H9 (cell line): Measurements from ENCODE around the gene LOXL1. TPM values are rescaled to one million over a fixed set of nuclear protein-coding genes. Genes with fewer than 3 reads are reported as not detected.

ENCODE experiments used
- DNase-seq: peaks from one replicate; pipeline ENCODE4 v3.0.0-alpha.2; 2017
- H2AFZ ChIP-seq: one replicate; pipeline ENCODE4 v1.6.1; 2013; ENCODE audit warnings: mild to moderate bottlenecking, low read length, control low read depth, moderate library complexity
- H2AK5ac ChIP-seq: 2 replicates; pipeline ENCODE4 v1.6.1; 2013; ENCODE audit warnings: low read length, control low read depth, mixed read lengths; ENCODE audit not compliant: insufficient read length
- H2BK120ac ChIP-seq: one replicate; pipeline ENCODE4 v1.6.1; 2013; ENCODE audit warnings: low read depth, mild to moderate bottlenecking, low read length, control low read depth, inconsistent platforms; ENCODE audit not compliant: poor library complexity, severe bottlenecking
- H2BK12ac ChIP-seq: 2 replicates; pipeline ENCODE4 v1.6.1; 2013; ENCODE audit warnings: low read length, control low read depth, mixed read lengths, low read depth; ENCODE audit not compliant: insufficient read length
- H2BK15ac ChIP-seq: 2 replicates; pipeline ENCODE4 v1.6.1; 2013; ENCODE audit warnings: low read depth, low read length, control low read depth
- H2BK20ac ChIP-seq: one replicate; pipeline ENCODE4 v1.6.1; 2013; ENCODE audit warnings: low read depth, mild to moderate bottlenecking, low read length, control low read depth, inconsistent platforms; ENCODE audit not compliant: poor library complexity, severe bottlenecking
- H2BK5ac ChIP-seq: 2 replicates; pipeline ENCODE4 v1.6.1; 2013; ENCODE audit warnings: low read length, control low read depth, mixed read lengths; ENCODE audit not compliant: insufficient read length
- H3K14ac ChIP-seq: 2 replicates; pipeline ENCODE4 v1.6.1; 2013; ENCODE audit warnings: low read length, control low read depth; ENCODE audit not compliant: insufficient read depth
- H3K18ac ChIP-seq: 2 replicates; pipeline ENCODE4 v1.6.1; 2013; ENCODE audit warnings: low read depth, mild to moderate bottlenecking, mixed read lengths, low read length, control low read depth; ENCODE audit not compliant: insufficient read length
- H3K23ac ChIP-seq: 2 replicates; pipeline ENCODE4 v1.6.1; 2013; ENCODE audit warnings: low read length, control low read depth, mixed read lengths, low read depth; ENCODE audit not compliant: insufficient read length
- H3K23me2 ChIP-seq: 2 replicates; pipeline ENCODE4 v1.6.1; 2013; ENCODE audit warnings: low read depth, mild to moderate bottlenecking, mixed read lengths, low read length, control low read depth; ENCODE audit not compliant: insufficient read length, poor library complexity, severe bottlenecking
- H3K27ac ChIP-seq: 2 replicates; pipeline ENCODE4 v1.5.1; 2013; ENCODE audit warnings: low read length, control low read depth, mixed read lengths, low read depth; ENCODE audit not compliant: insufficient read length
- H3K27me3 ChIP-seq: 2 replicates; pipeline ENCODE4 v1.6.1; 2013; ENCODE audit warnings: low read length, control low read depth, inconsistent platforms; ENCODE audit not compliant: insufficient read depth
- H3K4ac ChIP-seq: 2 replicates; pipeline ENCODE4 v1.6.1; 2013; ENCODE audit warnings: low read depth, mild to moderate bottlenecking, control low read depth, inconsistent platforms, low read length, moderate library complexity
- H3K4me1 ChIP-seq: 2 replicates; pipeline ENCODE4 v1.6.1; 2013; ENCODE audit warnings: low read length, control low read depth, inconsistent platforms; ENCODE audit not compliant: insufficient read depth
- H3K4me2 ChIP-seq: 2 replicates; pipeline ENCODE4 v1.6.1; 2013; ENCODE audit warnings: low read length, control low read depth, mixed read lengths; ENCODE audit not compliant: insufficient read length, insufficient read depth
- H3K56ac ChIP-seq: 2 replicates; pipeline ENCODE4 v1.6.1; 2013; ENCODE audit warnings: low read depth, mild to moderate bottlenecking, mixed read lengths, low read length, control low read depth; ENCODE audit not compliant: insufficient read length
- H3K79me1 ChIP-seq: 2 replicates; pipeline ENCODE4 v1.6.1; 2013; ENCODE audit warnings: low read depth, mild to moderate bottlenecking, moderate library complexity, low read length, control low read depth, inconsistent platforms; ENCODE audit not compliant: insufficient read depth, poor library complexity, severe bottlenecking
- H3K79me2 ChIP-seq: 2 replicates; pipeline ENCODE4 v1.6.1; 2013; ENCODE audit warnings: low read length, control low read depth, inconsistent platforms; ENCODE audit not compliant: insufficient read depth
- H3K9ac ChIP-seq: 2 replicates; pipeline ENCODE4 v1.6.1; 2013; ENCODE audit warnings: low read length, control low read depth, mixed read lengths; ENCODE audit not compliant: insufficient read length; ENCODE audit errors: extremely low read depth
- H3K9me3 ChIP-seq: one replicate; pipeline ENCODE4 v1.6.1; 2013; ENCODE audit warnings: low read depth, low read length, inconsistent platforms; ENCODE audit not compliant: control insufficient read depth
- H3T11ph ChIP-seq: one replicate; pipeline ENCODE4 v1.6.1; 2013; ENCODE audit warnings: mild to moderate bottlenecking, low read length, control low read depth, inconsistent platforms
- H4K20me1 ChIP-seq: one replicate; pipeline ENCODE4 v1.6.1; 2013; ENCODE audit not compliant: control insufficient read depth, insufficient read length, insufficient read depth
- H4K5ac ChIP-seq: 2 replicates; pipeline ENCODE4 v1.6.1; 2013; ENCODE audit warnings: low read depth, mild to moderate bottlenecking, mixed read lengths, low read length, control low read depth; ENCODE audit not compliant: insufficient read length
- H4K8ac ChIP-seq: replicated peaks from 2 replicates; pipeline ENCODE4 v1.6.1; 2013; ENCODE audit warnings: low read length, control low read depth, mixed read lengths, low read depth; ENCODE audit not compliant: insufficient read length
- H4K91ac ChIP-seq: 2 replicates; pipeline ENCODE4 v1.6.1; 2013; ENCODE audit warnings: low read depth, mild to moderate bottlenecking, moderate library complexity, mixed read lengths, low read length, control low read depth; ENCODE audit not compliant: insufficient read length
- H3K27ac Mint-ChIP-seq, 3 experiments: 2 replicates in 2 of 3; 3 replicates in 1 of 3; pipeline ENCODE4 v1.8.0; 2020 to 2021; ENCODE audit warnings: mixed read lengths in 3 of 3, mild to moderate bottlenecking in 1 of 3, moderate library complexity in 1 of 3
- H3K27me3 Mint-ChIP-seq: 2 replicates; pipeline ENCODE4 v1.8.0; 2021; ENCODE audit warnings: low read depth, mild to moderate bottlenecking, moderate library complexity, mixed read lengths
- H3K36me3 Mint-ChIP-seq, 3 experiments: 2 replicates in 2 of 3; 3 replicates in 1 of 3; pipeline ENCODE4 v1.8.0; 2020 to 2021; ENCODE audit warnings: low read depth in 3 of 3, mixed read lengths in 3 of 3; ENCODE audit not compliant: insufficient read depth in 1 of 3
- H3K4me1 Mint-ChIP-seq, 2 experiments: 2 replicates each; pipeline ENCODE4 v1.8.0; 2020; ENCODE audit warnings: mixed read lengths in 2 of 2
- H3K4me3 Mint-ChIP-seq, 2 experiments: 2 replicates in 1 of 2; 3 replicates in 1 of 2; pipeline ENCODE4 v1.8.0; 2020 to 2021; ENCODE audit warnings: mild to moderate bottlenecking in 2 of 2, mixed read lengths in 2 of 2, moderate library complexity in 1 of 2
- H3K9me3 Mint-ChIP-seq, 2 experiments: 2 replicates in 1 of 2; 3 replicates in 1 of 2; pipeline ENCODE4 v1.8.0; 2020; ENCODE audit warnings: mild to moderate bottlenecking in 2 of 2, mixed read lengths in 2 of 2, moderate library complexity in 1 of 2
- WGBS: extraction: QIAGEN DNeasy Blood & Tissue Kit; methylation state at CpG from one replicate; pipeline ENCODE4 v1.1.7; 2013; ENCODE audit warnings: missing lambda C conversion rate, low lambda C conversion rate, mixed read lengths; ENCODE audit not compliant: insufficient read length; ENCODE audit errors: extremely low coverage; 5-methylcytosine and 5-hydroxymethylcytosine counted together
- total RNA-seq: library from RNA; stranded (reverse); gene quantifications from 2 replicates; pipeline ENCODE4 v1.2.1, GENCODE V29; 2021
- TF ChIP-seq, protein P1 (sequence below): fragments of 200-600 bp; sonication (generic); conservative IDR thresholded peaks from 3 replicates; pipeline ENCODE4 v1.8.0; 2021; ENCODE audit warnings: antibody characterized with exemption, mild to moderate bottlenecking

Gene LOXL1
- total RNA-seq, 1 experiment from 2014 or later, result 9.1 TPM

DNA sequence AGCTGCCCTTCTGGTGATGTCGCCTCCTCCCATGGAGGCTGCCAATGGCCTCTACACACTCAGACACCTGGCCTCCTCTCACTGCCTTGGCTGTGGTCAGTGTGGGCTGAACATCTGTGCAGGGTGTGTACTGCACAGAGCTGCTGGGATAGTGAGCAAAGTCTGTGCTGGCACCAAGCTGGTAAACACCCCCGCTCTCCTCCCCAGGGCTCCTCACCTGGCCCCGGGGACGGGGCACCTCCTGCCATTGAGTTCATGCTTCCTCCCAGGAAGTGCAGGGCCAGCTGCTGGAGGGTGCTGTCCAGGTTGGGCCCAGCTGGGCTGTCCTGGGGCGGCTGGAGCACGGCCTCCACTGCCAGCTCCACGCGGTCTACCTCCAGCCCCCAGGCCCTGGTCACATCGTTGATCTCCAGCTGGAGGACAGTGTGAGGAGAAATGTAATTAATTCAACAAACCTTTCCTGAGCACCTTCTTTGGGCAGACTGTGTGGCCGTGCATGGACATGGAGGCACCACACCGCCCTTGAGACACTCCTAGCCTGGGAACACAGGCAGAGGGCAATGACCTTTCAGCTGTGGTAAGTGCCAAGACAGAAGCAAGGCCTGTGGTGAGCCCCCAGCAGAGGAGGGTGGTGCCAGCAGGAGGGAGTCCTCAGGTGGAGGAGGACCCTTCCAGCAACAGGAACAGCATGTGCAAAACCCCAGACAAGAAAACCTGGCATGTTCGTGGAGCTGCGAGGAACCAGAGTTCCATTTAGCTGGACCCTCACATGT lies 59.0 kb downstream of the LOXL1 start:
- no peak overlapping the region for H3K27ac ChIP-seq
- H2BK15ac ChIP-seq, result no peak overlapping the region
- H2BK20ac ChIP-seq, result no peak overlapping the region
- peaks cover 4% of the 10 kb centered on the region for H3K27me3 Mint-ChIP-seq
- no peak overlapping the region for H4K5ac ChIP-seq
- H3K23me2 ChIP-seq, result no peaks in the 10 kb centered on the region
- H2BK5ac ChIP-seq, result no peak overlapping the region
- no peak overlapping the region for H3T11ph ChIP-seq
- H2AFZ ChIP-seq, result no peak overlapping the region
- H3K4me1 Mint-ChIP-seq, result peaks cover 3 to 5% of the 10 kb centered on the region in 2 experiments; a peak in 3 of 4 replicates
- no peaks in the 10 kb centered on the region for H3K27me3 ChIP-seq
- H3K4me2 ChIP-seq, result no peak overlapping the region
- H3K79me2 ChIP-seq, result no peaks in the 10 kb centered on the region
- no peaks in the 10 kb centered on the region for H3K4me1 ChIP-seq
- H3K4me3 Mint-ChIP-seq, result no peak overlapping the region
- H3K4ac ChIP-seq, result no peak overlapping the region
- no CpG with 5 or more reads among the region's 13 CpGs for WGBS
- H3K56ac ChIP-seq, result no peak overlapping the region
- no peak overlapping the region for H3K18ac ChIP-seq
- H3K9ac ChIP-seq, result no peak overlapping the region
- no peaks in the 10 kb centered on the region for H3K9me3 ChIP-seq
- DNase-seq, result no peak
- H3K23ac ChIP-seq, result no peak overlapping the region
- TF ChIP-seq, protein P1, sequence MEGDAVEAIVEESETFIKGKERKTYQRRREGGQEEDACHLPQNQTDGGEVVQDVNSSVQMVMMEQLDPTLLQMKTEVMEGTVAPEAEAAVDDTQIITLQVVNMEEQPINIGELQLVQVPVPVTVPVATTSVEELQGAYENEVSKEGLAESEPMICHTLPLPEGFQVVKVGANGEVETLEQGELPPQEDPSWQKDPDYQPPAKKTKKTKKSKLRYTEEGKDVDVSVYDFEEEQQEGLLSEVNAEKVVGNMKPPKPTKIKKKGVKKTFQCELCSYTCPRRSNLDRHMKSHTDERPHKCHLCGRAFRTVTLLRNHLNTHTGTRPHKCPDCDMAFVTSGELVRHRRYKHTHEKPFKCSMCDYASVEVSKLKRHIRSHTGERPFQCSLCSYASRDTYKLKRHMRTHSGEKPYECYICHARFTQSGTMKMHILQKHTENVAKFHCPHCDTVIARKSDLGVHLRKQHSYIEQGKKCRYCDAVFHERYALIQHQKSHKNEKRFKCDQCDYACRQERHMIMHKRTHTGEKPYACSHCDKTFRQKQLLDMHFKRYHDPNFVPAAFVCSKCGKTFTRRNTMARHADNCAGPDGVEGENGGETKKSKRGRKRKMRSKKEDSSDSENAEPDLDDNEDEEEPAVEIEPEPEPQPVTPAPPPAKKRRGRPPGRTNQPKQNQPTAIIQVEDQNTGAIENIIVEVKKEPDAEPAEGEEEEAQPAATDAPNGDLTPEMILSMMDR, result no peak
- no peak overlapping the region for H2BK12ac ChIP-seq
- H2AK5ac ChIP-seq, result no peak overlapping the region
- H4K20me1 ChIP-seq, result no peaks in the 10 kb centered on the region
- H2BK120ac ChIP-seq, result no peak overlapping the region
- no peak overlapping the region for H3K14ac ChIP-seq
- no peaks in the 10 kb centered on the region for H3K9me3 Mint-ChIP-seq
- no peak overlapping the region for H4K91ac ChIP-seq
- H3K36me3 Mint-ChIP-seq, result no peaks in the 10 kb centered on the region
- no peaks in the 10 kb centered on the region for H3K79me1 ChIP-seq
- H4K8ac ChIP-seq, result no peak overlapping the region
- H3K27ac Mint-ChIP-seq, result no peak overlapping the region
